PC-9 (cell line): ENCODE results near the gene WRAP73.

Source experiments
- CTCF ChIP-seq: fragments of 200-600 bp; sonication (generic); conservative IDR thresholded peaks from 2 replicates; pipeline ENCODE4 v1.6.1; 2017; ENCODE audit warnings: mixed run types, antibody characterized with exemption, mild to moderate bottlenecking, moderate library complexity
- EZH2 ChIP-seq: fragments of 200-600 bp; sonication (generic); IDR thresholded peaks from 2 replicates; pipeline ENCODE4 v1.8.0; 2017; ENCODE audit warnings: antibody characterized with exemption, low read depth

- no peak for TF ChIP-seq CTCF
- TF ChIP-seq EZH2, result no peak
These were observed 55.1 kb downstream of the WRAP73 start for GRCh38 chr1:3594706-3595377.
